Fibroblast of skin of left biceps (primary cell): ENCODE data around the gene FAM200B.

Experiments
- DNase-seq, 2 experiments: peaks; one replicate each; pipeline ENCODE4 v3.0.0-alpha.2; 2013; ENCODE audit warnings: low read depth in 2 of 2

FAM200B gene

DNA sequence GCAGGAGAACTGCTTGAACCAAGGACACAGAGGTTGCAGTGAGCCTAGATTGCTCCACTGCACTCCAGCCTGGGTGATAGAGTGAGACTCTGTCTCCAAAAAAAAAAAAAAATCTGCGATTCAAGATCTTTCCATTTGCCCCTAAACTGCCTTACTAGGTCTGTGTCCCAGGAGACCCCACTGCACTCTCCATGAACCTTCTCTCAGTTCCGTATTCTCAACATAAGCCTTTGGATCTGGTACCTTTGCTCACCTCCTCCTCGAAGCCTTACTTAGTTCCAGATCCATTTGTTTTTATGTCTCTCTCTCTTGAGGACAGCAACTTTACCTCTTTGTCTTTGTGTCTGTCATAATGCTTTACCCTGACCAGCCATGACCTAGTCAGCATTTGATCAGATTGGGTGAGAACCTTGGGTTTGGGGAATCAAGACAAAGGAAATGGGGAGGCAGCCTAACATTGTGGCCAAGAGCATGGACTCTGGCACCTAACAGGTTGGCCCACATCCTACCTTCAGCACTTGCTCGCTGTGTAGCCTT lies 55.0 kb downstream of the FAM200B start:
- DNase-seq = no peak

DNA sequence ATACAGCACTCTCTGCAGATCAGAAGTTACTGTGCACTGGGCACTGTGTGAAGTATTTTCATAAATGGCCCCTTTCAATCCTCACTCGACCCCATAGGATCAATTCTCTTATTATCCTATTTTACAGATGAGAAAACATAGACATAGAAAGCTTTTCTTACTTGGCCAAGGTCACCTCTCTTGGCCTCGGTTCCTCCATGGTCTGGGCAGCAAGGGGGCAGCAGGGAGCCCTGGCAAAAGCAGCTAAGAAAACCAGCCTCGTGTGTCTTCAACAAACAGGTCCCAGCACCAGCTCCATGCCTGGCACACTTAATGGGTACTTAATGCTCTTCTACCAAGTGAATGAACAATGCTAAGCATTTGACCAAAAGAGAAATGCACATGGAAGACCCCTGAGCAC lies 55.6 kb downstream of the FAM200B start:
- DNase-seq = no peak

DNA sequence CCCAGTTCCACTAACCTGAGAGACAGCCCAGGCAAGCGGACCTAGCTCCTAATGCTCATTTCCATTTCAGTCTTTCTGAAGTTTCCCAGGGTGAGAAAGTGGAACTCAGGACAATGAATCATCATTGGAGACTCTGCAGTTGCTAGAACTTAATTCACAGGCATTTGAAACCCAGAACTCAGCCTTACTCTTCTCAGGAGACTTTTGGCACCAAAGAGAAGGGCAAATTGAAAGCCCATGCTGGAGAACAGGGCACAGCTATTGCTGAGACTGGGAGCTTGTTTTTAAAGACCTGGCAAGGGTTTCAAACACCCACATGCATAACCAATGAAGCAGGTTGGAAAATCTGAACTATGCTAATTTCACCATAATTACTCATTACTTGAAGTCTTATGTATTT lies 57.2 kb downstream of the FAM200B start:
- no peak for DNase-seq
